Endothelial cell of hepatic sinusoid (primary cell): ENCODE measurements around the gene ATG13.

Source experiments
- in situ Hi-C: cut with HindIII; loops from 2 replicates; pipeline ENCODE4 v1.10.0; 2017; ENCODE audit warnings: low sequenced_read_pairs

Gene ATG13

DNA sequence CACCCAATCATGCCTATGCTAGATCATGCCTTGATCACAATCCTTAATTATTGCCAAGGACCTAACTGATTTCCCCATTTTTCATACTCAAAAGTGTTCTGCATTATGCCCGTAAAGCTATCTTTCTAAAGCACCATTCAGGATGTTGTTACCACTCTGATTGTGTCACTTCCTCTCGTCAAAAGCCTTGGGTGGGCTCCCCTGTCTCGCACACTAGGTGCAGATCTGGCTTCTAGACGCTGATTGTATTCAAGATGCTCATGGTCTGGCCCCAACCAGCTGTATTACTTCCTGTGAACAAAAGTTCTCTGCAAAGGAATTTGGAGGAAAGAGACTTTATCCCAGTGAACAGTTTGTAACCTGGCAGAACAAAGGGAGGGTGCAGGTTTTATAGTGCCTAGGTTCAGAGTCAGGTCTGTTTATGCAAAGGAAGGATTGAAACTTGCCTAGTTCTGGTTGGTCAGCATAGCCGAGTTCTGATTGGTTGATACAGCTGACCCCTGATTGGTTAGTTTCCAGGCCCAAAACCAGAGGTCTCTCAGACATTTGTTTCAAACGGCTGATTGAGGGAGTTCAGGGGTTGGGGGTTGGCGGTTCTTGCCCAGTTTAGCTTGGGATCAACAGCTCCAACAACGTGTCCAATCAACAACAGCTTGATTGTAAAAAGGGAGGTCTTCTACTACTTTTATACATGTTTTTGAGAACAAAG lies 25.4 kb downstream of the ATG13 start:
- in situ Hi-C loops: no loop called here

DNA sequence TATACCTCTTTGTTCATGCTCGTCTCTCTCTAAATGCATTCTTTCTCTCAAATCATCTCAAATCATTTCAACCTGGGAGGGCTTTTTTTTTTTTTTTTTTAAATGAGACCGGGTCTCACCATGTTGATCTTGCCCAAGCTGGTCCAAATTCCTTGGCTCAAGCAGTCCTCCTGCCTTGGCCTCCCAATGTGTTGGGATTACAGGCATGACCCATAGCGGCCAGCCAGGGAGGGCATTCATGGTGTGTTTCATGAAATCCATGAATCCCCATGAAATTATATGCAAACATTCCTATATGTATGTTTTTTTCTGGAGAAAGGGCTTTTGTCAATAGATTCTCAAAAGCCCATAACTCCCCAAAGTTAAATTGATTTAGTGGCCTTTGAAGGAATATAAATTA lies 26.2 kb downstream of the ATG13 start:
- in situ Hi-C loops: no loop called here

DNA sequence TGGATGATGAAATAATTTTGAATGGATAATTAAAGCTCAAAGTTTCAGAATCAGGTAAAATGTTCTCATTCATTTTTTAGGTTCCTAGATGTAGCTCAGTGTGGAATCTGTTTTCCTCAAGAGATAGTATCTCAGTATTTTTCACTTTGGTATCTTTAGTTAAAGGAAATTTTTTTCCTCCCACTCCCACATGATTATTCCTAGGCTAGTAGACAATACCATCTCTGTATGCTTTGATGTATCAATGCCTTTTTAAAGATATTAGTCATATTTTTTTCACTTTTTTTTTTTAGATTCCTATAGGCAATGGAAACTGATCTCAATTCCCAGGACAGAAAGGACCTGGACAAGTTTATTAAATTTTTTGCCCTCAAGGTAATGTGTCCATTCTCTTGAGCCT lies 26.6 kb downstream of the ATG13 start:
- in situ Hi-C loops: no loop called here

DNA sequence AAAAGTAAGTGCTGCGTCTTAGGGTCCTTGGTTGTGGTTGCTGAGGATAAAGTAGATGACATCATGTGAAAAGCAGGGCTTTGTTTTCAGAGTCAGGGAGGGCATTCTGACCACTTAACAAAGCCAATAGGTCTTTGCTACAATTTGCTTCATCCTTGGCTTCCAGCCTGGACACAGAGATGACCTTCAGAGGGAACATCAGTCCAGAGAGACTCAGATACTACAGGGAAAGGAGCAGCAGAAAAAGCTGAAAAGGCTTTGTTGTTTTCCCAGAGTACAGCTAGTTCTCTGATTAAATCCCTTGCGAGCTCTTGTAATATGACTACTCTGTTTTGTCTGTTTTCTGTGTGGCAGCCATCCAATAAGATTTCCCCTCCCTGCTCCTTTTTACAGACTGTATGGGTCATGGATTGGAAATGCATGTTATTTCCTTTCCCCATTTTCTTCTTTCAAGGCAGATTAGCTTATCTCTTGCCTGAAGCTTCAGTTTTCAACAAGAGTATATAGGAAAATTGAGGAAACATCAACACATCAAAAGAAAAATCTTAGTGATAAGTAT lies 31.9 kb downstream of the ATG13 start:
- in situ Hi-C loops: no loop called here

DNA sequence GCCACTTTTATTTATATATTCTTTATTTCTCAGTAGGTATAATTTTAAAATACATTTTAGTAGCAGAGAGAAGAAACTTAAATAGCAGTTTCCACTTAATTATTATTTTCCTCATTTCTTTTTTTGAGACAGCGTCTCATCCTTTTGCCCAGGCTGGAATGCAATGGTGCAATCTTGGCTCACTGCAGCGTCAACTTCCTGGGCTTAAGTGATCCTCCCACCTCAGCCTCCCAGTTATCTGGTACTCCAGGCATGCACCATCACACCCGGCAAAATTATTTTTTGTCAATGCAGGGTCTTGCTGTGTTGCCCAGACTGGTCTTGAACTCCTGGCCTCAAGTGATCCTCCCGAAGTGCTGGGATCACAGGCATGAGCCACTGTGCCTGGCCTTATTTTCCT lies 38.3 kb downstream of the ATG13 start:
- in situ Hi-C loops: no loop called here

DNA sequence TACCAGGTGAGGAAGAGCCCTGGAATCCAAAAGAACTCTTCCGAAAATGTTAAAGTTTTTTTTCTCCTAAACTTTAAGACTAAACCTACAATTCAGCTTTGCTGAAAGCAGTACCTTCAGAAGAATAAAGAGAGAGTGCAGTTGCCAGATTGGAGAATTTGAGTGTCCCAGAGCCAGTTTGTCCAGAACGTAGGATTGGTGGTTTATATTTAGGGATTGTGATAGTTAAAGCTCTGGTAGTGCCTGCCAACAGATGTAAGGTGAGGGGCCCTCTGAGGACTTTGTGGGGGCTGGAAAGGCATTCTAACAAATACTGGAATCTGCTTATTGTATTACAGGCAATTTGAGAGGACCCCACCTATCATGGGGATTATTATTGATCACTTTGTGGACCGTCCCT lies 39.8 kb downstream of the ATG13 start:
- in situ Hi-C loops: no loop called here

DNA sequence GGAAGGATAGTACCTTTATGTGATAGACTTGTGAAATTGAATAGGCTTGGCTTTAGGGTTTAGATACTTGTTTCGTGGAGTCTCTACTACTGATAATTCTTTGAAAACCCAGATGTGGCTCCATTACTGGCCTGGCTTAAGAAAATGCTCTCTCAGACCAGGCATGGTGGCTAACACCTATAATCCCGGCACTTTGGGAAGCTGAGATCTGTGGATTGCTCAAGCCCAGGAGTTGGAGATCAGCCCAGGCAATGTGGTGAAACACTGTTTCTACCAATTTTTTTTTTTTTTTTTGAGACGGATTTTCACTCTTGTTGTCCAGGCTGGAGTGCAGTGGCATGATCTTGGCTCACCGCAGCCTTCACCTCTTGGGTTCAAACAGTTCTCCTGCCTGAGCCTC lies 40.9 kb downstream of the ATG13 start:
- in situ Hi-C loops: no loop called here

DNA sequence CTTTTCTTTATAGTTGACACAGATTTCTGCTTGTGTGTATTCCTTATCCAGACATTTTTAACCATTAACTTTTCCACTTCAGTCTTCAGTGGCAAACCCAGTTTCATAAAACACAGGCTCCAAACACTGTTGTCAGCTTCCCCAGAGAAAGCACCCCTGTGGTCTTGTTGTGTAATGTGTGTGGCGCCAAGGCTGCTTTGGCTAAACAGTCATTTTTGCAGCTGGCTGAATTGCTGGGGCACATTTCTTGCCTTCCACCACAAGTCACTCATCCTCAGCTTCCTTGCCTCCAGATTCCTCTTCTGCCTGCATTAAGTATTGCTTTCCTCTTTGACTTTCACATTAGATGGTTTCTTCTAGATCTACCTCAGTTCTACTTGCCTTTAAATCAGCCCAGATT lies 42.6 kb downstream of the ATG13 start:
- in situ Hi-C loops: no loop called here

DNA sequence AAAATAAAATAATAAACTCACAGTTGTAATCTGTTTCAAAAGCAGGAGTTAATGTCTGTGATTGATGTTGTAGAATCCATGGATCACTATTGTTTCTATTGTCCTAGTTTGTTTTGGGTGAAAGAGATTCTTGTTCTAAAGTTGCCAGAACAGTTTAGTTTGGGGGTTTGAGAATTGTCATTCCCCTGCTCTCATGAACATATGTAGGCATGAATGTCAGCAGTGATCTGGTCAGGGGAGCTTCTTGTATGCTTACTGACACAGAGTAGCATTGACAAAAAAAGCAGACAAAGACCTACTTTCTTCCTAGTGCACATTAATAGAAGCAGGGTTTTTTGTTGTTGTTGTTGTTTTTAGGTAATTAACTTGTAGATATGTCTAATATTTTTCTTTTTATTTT lies 44.5 kb downstream of the ATG13 start:
- in situ Hi-C loops: no loop called here

DNA sequence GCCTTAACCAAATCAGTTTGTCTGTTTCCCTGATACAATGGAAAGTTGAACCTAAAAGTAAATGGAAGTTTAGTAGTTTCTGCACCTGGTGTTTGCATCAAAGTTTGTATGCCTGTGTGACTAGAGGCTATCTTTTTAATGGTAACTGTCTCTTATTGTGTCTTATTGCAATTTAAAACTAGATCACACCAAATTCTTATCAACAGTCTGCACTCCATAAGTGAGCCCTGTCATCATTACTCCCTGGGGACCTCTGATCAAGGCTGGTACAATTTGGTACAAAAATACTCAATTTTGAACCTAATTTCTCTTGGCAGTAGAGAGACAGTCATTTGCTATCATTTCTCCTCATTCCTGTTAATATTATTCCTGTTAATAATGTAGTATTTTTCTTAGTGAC lies 45.0 kb downstream of the ATG13 start:
- in situ Hi-C loops: no loop called here

DNA sequence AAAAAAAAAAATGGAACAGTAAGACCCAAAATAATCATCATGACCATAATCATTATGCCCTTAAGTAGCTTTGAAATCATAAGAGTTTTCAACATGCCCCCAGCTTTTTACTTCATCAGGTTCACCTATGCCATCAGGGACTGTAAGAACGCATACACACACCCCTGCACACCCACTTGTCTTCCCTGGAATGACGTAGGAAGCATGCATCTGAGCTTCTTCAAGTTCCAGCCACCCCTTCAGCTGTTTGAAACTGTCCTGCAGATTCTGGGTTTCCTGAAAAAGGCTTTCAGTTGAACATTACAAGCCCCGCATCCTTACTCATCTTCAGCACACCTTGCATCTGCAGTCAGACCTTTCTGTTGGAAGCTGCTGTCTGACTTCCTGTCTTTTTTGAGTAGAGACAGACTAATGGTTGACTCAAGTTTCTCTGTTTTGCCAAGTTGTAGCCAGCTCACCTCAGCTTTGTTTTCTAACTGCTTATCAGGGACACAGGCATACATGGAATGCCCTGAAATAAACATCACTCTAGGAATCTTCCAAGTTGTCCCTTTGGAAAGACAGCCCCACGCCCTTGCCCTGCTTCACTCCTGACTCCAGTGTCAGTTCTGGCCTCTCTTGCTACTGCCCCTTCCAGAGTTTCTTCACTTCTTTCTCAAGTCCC lies 46.1 kb downstream of the ATG13 start:
- in situ Hi-C loops: no loop called here

DNA sequence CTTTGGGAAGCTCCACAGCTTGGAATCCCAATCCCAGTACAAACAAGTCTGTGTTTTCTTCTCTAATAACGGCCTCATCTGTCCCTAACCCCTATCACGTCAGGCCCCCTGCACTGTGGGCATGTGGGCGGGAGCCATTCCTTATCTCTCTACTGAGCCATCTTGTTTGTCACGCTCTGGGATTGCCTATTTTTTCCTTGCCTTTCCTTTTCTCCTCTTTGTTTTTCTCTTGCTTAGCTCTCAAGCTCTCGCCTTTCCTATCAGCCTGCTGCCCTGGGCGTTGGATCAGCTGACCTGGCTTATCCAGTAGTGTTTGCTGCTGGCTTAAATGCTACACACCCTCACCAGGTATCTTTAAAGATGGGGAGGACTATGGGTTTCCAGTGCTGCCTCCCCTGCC lies 47.3 kb downstream of the ATG13 start:
- in situ Hi-C loops: no loop called here

DNA sequence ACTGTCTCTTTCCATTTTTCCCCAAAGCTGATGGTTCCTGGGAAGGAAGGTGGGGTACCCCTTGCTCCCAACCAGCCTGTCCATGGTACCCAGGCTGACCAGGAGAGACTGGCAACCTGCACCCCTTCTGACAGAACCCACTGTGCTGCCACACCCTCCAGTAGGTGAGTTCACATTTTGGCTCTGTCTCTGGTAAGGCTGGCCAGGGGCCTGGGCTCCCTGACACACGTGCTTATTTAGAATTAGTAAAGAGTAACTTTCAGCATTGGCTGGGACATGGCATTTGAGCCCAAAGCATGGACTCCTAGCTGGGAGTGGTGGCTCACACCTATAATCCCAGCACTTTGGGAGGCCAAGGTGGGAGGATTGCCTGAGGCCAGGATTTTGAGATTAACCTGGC lies 48.0 kb downstream of the ATG13 start:
- in situ Hi-C loops: no loop called here

DNA sequence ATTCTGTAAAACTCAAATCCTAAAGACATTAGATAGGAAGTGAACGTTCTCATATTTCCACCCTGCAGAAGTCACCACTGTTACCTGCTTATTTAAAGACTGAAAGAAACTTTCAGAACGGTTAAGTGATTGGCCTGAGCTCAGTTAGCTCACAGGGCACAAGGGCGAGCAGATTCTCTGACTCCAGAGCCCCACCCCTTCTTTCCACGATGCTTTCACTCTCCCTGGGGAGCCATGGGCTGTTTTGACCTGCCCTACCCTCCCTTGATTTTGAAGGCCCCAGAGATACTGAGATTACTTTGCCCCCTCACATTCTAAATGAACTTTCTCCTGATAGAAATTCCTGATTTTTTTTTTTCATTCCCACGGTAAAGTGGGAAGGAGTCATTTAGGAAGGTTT lies 49.2 kb downstream of the ATG13 start:
- in situ Hi-C loops: no loop called here

DNA sequence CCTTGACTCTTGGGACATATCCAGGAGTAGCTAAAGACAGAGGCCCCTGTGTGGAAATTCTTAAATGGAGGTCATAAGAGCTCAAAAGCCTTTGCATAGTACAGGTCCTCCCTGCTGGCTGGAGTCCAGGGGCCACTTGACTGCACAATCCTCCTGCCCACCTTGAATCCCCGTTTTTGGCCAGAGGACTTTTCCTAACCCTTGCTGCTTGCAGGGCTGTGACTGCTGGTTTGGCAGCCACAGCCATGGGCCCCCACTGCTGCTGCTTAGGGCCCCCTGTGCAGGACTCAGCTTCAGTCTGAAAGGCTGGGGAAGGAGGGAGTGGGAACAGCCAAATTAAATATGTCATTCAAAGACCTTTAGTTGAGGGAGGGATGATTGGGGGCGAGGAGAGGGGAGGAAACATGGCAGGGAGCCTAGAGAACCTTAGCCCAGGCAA lies 49.7 kb downstream of the ATG13 start:
- in situ Hi-C loops: no loop called here

DNA sequence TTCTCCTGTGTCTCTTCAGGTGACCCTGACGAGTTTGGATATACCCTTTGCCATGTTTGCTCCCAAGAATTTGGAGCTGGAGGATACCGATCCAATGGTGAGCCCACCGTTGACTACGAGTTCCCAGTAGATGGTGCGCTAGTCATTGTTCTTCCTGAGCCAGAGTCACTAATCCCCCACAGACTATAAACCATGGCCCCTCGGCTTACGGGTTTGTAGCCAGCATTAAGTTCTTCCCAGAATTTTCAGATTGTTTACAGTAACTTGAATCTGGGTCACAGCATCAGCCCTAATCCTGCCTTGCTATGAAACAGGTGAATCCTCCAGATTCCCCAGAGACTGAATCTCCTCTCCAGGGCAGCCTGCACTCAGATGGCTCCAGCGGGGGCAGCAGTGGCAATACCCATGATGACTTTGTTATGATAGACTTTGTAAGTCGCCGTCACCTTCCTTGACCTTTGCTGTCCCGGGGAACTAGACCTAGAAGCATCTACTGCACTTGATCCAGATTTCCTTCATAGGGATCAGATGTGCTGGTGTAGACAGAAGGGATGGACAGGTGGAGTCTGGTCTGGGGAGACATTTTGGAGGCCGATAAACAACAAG lies 51.2 kb downstream of the ATG13 start:
- in situ Hi-C loops: no loop called here

DNA sequence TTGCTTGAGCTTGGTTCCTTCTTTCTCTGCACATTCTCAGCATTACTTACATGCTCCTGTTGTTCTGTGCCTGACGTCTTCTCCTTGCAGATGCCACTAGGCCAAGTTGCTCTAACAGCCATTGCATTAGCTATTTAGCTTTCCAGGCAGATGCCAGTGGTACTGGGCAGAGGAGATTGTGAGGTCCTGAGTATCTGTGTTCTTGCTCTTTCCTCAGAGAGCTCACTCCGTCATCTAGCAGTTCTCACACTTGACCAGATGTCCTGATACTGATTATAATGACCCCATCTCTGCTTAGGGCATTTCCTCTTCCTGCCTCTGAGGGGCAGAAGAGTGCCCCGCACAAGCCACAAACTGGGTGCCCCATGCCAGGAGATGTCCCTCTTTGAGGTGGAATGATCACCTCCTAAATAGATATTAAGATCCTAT lies 52.4 kb downstream of the ATG13 start:
- in situ Hi-C loops: loop anchor here (5.0 kb wide), 1 partner anchor 58 kb away; no protein-coding TSS in a partner anchor

DNA sequence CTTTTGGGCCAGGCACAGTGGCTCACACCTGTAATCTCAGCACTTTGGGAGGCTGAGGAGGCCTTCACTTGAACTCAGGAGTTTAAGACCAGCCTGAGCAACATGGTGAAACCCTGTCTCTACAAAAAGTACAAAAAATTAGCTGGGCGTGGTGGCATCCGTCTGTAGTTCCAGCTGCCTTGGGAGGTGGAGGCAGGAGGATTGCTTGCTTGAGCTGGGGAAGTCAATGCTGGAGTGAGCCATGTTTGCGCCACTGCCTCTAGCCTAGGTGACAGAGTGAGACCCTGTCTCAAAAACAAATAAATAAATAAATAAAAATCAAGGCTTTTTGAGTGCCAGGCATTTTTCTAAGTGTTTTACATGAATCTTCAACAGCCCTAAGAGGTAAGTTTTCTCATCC lies 53.2 kb downstream of the ATG13 start:
- in situ Hi-C loops: loop anchor here (5.0 kb wide), 1 partner anchor 57 kb away; no protein-coding TSS in a partner anchor

DNA sequence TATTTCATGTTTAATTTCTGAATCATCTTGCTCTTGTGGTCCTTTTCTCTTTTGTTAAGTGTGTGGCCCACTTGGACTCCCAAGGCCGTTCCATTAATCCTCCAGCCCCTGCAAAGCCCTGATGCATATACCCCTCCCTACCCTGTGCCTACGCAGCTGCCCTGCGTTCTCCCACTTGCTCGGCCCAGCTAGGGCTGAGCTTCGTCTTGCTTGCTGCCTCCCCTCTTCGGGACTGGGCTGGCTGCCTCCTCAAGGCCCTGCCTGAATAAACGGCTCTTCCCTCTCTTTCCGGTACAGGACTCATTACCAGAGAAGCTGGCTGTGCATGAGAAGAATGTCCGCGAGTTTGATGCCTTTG lies 54.6 kb downstream of the ATG13 start:
- in situ Hi-C loops: loop anchor here (5.0 kb wide), 1 partner anchor 55 kb away; no protein-coding TSS in a partner anchor

DNA sequence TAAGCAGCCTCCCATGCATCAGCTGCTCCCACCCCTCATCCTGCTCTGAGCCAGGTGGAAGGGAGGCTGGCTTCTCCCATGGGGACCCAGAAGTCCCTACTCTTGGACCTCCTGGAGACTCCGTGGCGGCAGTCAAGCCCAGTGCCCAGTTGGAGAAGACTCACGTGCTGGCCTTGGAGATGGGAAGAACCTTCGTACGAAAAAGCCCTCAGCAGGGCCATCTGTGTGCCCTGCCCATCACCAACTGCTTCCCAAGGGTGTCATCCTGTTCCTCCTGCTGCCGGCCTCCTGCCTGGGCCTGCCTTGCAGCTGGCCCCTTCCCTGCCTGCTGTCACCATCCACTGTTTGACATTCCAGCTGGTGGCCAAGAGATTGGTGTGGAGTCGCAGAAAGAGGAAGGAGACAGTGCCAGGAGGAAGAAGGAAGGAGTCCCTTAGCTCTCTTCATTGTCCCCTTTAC lies 55.1 kb downstream of the ATG13 start:
- in situ Hi-C loops: loop anchor here (5.0 kb wide), 1 partner anchor 55 kb away; no protein-coding TSS in a partner anchor

DNA sequence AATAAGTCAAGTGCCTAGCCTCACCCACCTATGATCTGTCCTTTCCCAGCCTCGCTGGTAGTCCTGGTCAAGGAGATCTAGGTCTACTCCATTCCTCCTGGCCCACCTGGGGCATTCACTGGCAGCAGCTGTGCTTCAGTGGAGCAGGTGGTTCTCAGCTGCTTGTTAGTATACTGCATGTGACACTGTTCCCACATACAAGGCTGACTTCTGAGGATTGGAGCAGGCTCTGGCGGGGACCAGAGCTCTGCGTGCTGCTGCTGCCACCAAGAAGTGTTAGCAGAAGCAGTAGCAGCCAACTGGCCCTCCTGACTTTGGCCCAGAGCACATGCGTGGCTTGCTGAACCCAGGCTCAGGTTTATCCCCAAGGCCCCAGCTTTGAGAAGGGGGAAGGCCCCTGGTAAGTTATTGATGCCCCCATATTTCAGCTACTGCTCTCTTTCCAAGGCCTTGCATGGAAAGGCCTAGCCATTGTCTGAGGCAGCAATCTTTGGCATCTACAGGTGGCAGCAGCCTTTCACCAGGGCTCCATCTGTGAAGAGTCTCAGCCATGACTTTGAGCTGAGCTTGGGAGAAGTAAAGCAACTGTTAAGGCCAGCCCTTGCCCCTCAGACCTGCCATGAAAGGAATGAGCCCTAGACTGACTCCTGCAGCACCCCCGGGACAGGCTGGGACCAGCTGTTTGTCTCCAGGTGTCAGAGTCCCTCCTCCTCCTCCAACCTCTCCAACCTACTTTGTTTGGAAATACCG lies 56.5 kb downstream of the ATG13 start:
- in situ Hi-C loops: loop anchor here (5.0 kb wide), 1 partner anchor 53 kb away; no protein-coding TSS in a partner anchor
